H9 (cell line): ENCODE results near the gene PARD3. TPM values are rescaled to one million over a fixed set of nuclear protein-coding genes. Genes with fewer than 3 reads are reported as not detected.

ENCODE experiments used
- DNase-seq: peaks from one replicate; pipeline ENCODE4 v3.0.0-alpha.2; 2017
- H2AFZ ChIP-seq: one replicate; pipeline ENCODE4 v1.6.1; 2013; ENCODE audit warnings: mild to moderate bottlenecking, low read length, control low read depth, moderate library complexity
- H2AK5ac ChIP-seq: 2 replicates; pipeline ENCODE4 v1.6.1; 2013; ENCODE audit warnings: low read length, control low read depth, mixed read lengths; ENCODE audit not compliant: insufficient read length
- H2BK120ac ChIP-seq: one replicate; pipeline ENCODE4 v1.6.1; 2013; ENCODE audit warnings: low read depth, mild to moderate bottlenecking, low read length, control low read depth, inconsistent platforms; ENCODE audit not compliant: poor library complexity, severe bottlenecking
- H2BK12ac ChIP-seq: 2 replicates; pipeline ENCODE4 v1.6.1; 2013; ENCODE audit warnings: low read length, control low read depth, mixed read lengths, low read depth; ENCODE audit not compliant: insufficient read length
- H2BK15ac ChIP-seq: 2 replicates; pipeline ENCODE4 v1.6.1; 2013; ENCODE audit warnings: low read depth, low read length, control low read depth
- H2BK20ac ChIP-seq: one replicate; pipeline ENCODE4 v1.6.1; 2013; ENCODE audit warnings: low read depth, mild to moderate bottlenecking, low read length, control low read depth, inconsistent platforms; ENCODE audit not compliant: poor library complexity, severe bottlenecking
- H2BK5ac ChIP-seq: 2 replicates; pipeline ENCODE4 v1.6.1; 2013; ENCODE audit warnings: low read length, control low read depth, mixed read lengths; ENCODE audit not compliant: insufficient read length
- H3K14ac ChIP-seq: 2 replicates; pipeline ENCODE4 v1.6.1; 2013; ENCODE audit warnings: low read length, control low read depth; ENCODE audit not compliant: insufficient read depth
- H3K18ac ChIP-seq: 2 replicates; pipeline ENCODE4 v1.6.1; 2013; ENCODE audit warnings: low read depth, mild to moderate bottlenecking, mixed read lengths, low read length, control low read depth; ENCODE audit not compliant: insufficient read length
- H3K23ac ChIP-seq: 2 replicates; pipeline ENCODE4 v1.6.1; 2013; ENCODE audit warnings: low read length, control low read depth, mixed read lengths, low read depth; ENCODE audit not compliant: insufficient read length
- H3K23me2 ChIP-seq: 2 replicates; pipeline ENCODE4 v1.6.1; 2013; ENCODE audit warnings: low read depth, mild to moderate bottlenecking, mixed read lengths, low read length, control low read depth; ENCODE audit not compliant: insufficient read length, poor library complexity, severe bottlenecking
- H3K27ac ChIP-seq: 2 replicates; pipeline ENCODE4 v1.5.1; 2013; ENCODE audit warnings: low read length, control low read depth, mixed read lengths, low read depth; ENCODE audit not compliant: insufficient read length
- H3K27me3 ChIP-seq: 2 replicates; pipeline ENCODE4 v1.6.1; 2013; ENCODE audit warnings: low read length, control low read depth, inconsistent platforms; ENCODE audit not compliant: insufficient read depth
- H3K4ac ChIP-seq: 2 replicates; pipeline ENCODE4 v1.6.1; 2013; ENCODE audit warnings: low read depth, mild to moderate bottlenecking, control low read depth, inconsistent platforms, low read length, moderate library complexity
- H3K4me1 ChIP-seq: 2 replicates; pipeline ENCODE4 v1.6.1; 2013; ENCODE audit warnings: low read length, control low read depth, inconsistent platforms; ENCODE audit not compliant: insufficient read depth
- H3K4me2 ChIP-seq: 2 replicates; pipeline ENCODE4 v1.6.1; 2013; ENCODE audit warnings: low read length, control low read depth, mixed read lengths; ENCODE audit not compliant: insufficient read length, insufficient read depth
- H3K56ac ChIP-seq: 2 replicates; pipeline ENCODE4 v1.6.1; 2013; ENCODE audit warnings: low read depth, mild to moderate bottlenecking, mixed read lengths, low read length, control low read depth; ENCODE audit not compliant: insufficient read length
- H3K79me1 ChIP-seq: 2 replicates; pipeline ENCODE4 v1.6.1; 2013; ENCODE audit warnings: low read depth, mild to moderate bottlenecking, moderate library complexity, low read length, control low read depth, inconsistent platforms; ENCODE audit not compliant: insufficient read depth, poor library complexity, severe bottlenecking
- H3K79me2 ChIP-seq: 2 replicates; pipeline ENCODE4 v1.6.1; 2013; ENCODE audit warnings: low read length, control low read depth, inconsistent platforms; ENCODE audit not compliant: insufficient read depth
- H3K9ac ChIP-seq: 2 replicates; pipeline ENCODE4 v1.6.1; 2013; ENCODE audit warnings: low read length, control low read depth, mixed read lengths; ENCODE audit not compliant: insufficient read length; ENCODE audit errors: extremely low read depth
- H3K9me3 ChIP-seq: one replicate; pipeline ENCODE4 v1.6.1; 2013; ENCODE audit warnings: low read depth, low read length, inconsistent platforms; ENCODE audit not compliant: control insufficient read depth
- H3T11ph ChIP-seq: one replicate; pipeline ENCODE4 v1.6.1; 2013; ENCODE audit warnings: mild to moderate bottlenecking, low read length, control low read depth, inconsistent platforms
- H4K20me1 ChIP-seq: one replicate; pipeline ENCODE4 v1.6.1; 2013; ENCODE audit not compliant: control insufficient read depth, insufficient read length, insufficient read depth
- H4K5ac ChIP-seq: 2 replicates; pipeline ENCODE4 v1.6.1; 2013; ENCODE audit warnings: low read depth, mild to moderate bottlenecking, mixed read lengths, low read length, control low read depth; ENCODE audit not compliant: insufficient read length
- H4K8ac ChIP-seq: replicated peaks from 2 replicates; pipeline ENCODE4 v1.6.1; 2013; ENCODE audit warnings: low read length, control low read depth, mixed read lengths, low read depth; ENCODE audit not compliant: insufficient read length
- H4K91ac ChIP-seq: 2 replicates; pipeline ENCODE4 v1.6.1; 2013; ENCODE audit warnings: low read depth, mild to moderate bottlenecking, moderate library complexity, mixed read lengths, low read length, control low read depth; ENCODE audit not compliant: insufficient read length
- H3K27ac Mint-ChIP-seq, 3 experiments: 2 replicates in 2 of 3; 3 replicates in 1 of 3; pipeline ENCODE4 v1.8.0; 2020 to 2021; ENCODE audit warnings: mixed read lengths in 3 of 3, mild to moderate bottlenecking in 1 of 3, moderate library complexity in 1 of 3
- H3K27me3 Mint-ChIP-seq: 2 replicates; pipeline ENCODE4 v1.8.0; 2021; ENCODE audit warnings: low read depth, mild to moderate bottlenecking, moderate library complexity, mixed read lengths
- H3K36me3 Mint-ChIP-seq, 3 experiments: 2 replicates in 2 of 3; 3 replicates in 1 of 3; pipeline ENCODE4 v1.8.0; 2020 to 2021; ENCODE audit warnings: low read depth in 3 of 3, mixed read lengths in 3 of 3; ENCODE audit not compliant: insufficient read depth in 1 of 3
- H3K4me1 Mint-ChIP-seq, 2 experiments: 2 replicates each; pipeline ENCODE4 v1.8.0; 2020; ENCODE audit warnings: mixed read lengths in 2 of 2
- H3K4me3 Mint-ChIP-seq, 2 experiments: 2 replicates in 1 of 2; 3 replicates in 1 of 2; pipeline ENCODE4 v1.8.0; 2020 to 2021; ENCODE audit warnings: mild to moderate bottlenecking in 2 of 2, mixed read lengths in 2 of 2, moderate library complexity in 1 of 2
- H3K9me3 Mint-ChIP-seq, 2 experiments: 2 replicates in 1 of 2; 3 replicates in 1 of 2; pipeline ENCODE4 v1.8.0; 2020; ENCODE audit warnings: mild to moderate bottlenecking in 2 of 2, mixed read lengths in 2 of 2, moderate library complexity in 1 of 2
- total RNA-seq: library from RNA; stranded (reverse); gene quantifications from 2 replicates; pipeline ENCODE4 v1.2.1, GENCODE V29; 2021
- TF ChIP-seq, protein P1 (sequence below): fragments of 200-600 bp; sonication (generic); conservative IDR thresholded peaks from 3 replicates; pipeline ENCODE4 v1.8.0; 2021; ENCODE audit warnings: antibody characterized with exemption, mild to moderate bottlenecking

The PARD3 gene
- total RNA-seq, 1 experiment from 2014 or later, result 44.7 TPM

DNA sequence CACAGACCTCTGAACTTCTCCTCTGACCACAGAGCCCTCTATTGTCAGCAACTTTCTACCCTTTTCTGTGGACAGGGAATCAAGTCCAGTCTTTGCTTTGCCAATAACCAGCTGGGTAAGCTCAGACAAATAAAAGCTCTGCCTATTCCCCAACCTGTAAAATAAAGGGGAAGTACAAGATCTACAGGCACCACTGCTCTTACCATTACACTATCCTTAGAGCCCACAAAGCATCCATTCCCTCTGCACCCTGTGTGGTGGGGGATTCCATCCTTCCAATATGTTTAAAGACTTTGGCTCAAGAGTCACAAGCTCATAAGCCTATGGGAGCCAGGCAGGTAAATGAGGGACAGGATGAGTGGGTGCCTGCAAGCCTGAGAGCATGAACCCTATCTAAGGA, 88.2 kb downstream of the PARD3 start:
- Histone ChIP-seq H2BK20ac (no peak overlapping the region), H3K23me2 (no peaks in the 10 kb centered on the region), H2BK12ac (no peak overlapping the region), H3K27ac (no peak overlapping the region), H3K4me2 (no peak overlapping the region), H2BK120ac (no peak overlapping the region), H3K79me2 (peaks cover 5% of the 10 kb centered on the region; the same call in 1 of the 2 replicates), H2AFZ (no peak overlapping the region), H2BK15ac (no peak overlapping the region), H3K4ac (no peak overlapping the region), H3K23ac (no peak overlapping the region), H3K79me1 (peaks cover 3% of the 10 kb centered on the region), H3K14ac (no peak overlapping the region), H4K8ac (no peak overlapping the region), H3T11ph (no peak overlapping the region), H4K91ac (no peak overlapping the region), H2AK5ac (no peak overlapping the region), H4K5ac (no peak overlapping the region), H3K56ac (no peak overlapping the region), H3K9me3 (no peaks in the 10 kb centered on the region), H3K4me1 (no peaks in the 10 kb centered on the region), H2BK5ac (no peak overlapping the region), H3K9ac (no peak overlapping the region), H4K20me1 (no peaks in the 10 kb centered on the region), H3K18ac (no peak overlapping the region), H3K27me3 (no peaks in the 10 kb centered on the region)
- Mint-ChIP-seq H3K4me3 (no peak overlapping the region), H3K36me3 (no peaks in the 10 kb centered on the region; a peak in 2 of 7 replicates), H3K4me1 (peaks cover 20 to 21% of the 10 kb centered on the region in 2 experiments; a peak in 3 of 4 replicates), H3K9me3 (no peaks in the 10 kb centered on the region), H3K27ac (peak overlapping the region in 2 of 3 experiments; percentile 36 to 84; a peak in 2 of 7 replicates), H3K27me3 (no peaks in the 10 kb centered on the region)
- TF ChIP-seq, protein P1, sequence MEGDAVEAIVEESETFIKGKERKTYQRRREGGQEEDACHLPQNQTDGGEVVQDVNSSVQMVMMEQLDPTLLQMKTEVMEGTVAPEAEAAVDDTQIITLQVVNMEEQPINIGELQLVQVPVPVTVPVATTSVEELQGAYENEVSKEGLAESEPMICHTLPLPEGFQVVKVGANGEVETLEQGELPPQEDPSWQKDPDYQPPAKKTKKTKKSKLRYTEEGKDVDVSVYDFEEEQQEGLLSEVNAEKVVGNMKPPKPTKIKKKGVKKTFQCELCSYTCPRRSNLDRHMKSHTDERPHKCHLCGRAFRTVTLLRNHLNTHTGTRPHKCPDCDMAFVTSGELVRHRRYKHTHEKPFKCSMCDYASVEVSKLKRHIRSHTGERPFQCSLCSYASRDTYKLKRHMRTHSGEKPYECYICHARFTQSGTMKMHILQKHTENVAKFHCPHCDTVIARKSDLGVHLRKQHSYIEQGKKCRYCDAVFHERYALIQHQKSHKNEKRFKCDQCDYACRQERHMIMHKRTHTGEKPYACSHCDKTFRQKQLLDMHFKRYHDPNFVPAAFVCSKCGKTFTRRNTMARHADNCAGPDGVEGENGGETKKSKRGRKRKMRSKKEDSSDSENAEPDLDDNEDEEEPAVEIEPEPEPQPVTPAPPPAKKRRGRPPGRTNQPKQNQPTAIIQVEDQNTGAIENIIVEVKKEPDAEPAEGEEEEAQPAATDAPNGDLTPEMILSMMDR, result no peak
- no peak for DNase-seq
